Lower lobe of right lung (tissue), 2 donors: Measurements from ENCODE around the gene PRODH. TPM values are rescaled to one million over a fixed set of nuclear protein-coding genes. Genes with fewer than 3 reads are reported as not detected.

Source experiments
- ATAC-seq, 2 donors: fragments of 200-7000 bp; cut with Tn5 transposase; one replicate each; pipeline ENCODE4 v1.9.1; 2020 to 2022; ENCODE audit warnings: mild to moderate bottlenecking in 2 of 2, moderate library complexity in 2 of 2
- DNase-seq: peaks from one replicate; pipeline ENCODE4 v3.0.0-alpha.2; 2020
- H3K27ac ChIP-seq: fragments of 200-600 bp; one replicate; pipeline ENCODE4 v1.8.0; 2022
- H3K27me3 ChIP-seq: fragments of 200-600 bp; one replicate; pipeline ENCODE4 v1.8.0; 2022; ENCODE audit warnings: low read depth
- H3K36me3 ChIP-seq: fragments of 200-600 bp; one replicate; pipeline ENCODE4 v1.8.0; 2022; ENCODE audit warnings: mild to moderate bottlenecking
- H3K4me1 ChIP-seq: fragments of 200-600 bp; one replicate; pipeline ENCODE4 v1.8.0; 2022
- H3K4me3 ChIP-seq: fragments of 200-600 bp; one replicate; pipeline ENCODE4 v1.8.0; 2022; ENCODE audit warnings: mild to moderate bottlenecking
- H3K9me3 ChIP-seq: fragments of 200-600 bp; one replicate; pipeline ENCODE4 v1.8.0; 2022
- intact Hi-C: fragments of 100-400 bp; cut with DNase I; formaldehyde crosslinking; loops from one replicate; pipeline ENCODE4 v1.11.0; 2022
- total RNA-seq: library from RNA; stranded (reverse); fragmentation: NEBNext Ultra II Directional; extraction: Animal tissue kit (Norgen Biotek cat#: 25700); gene quantifications from one replicate; pipeline ENCODE4 v1.2.1, GENCODE V29; 2021
- TF ChIP-seq, protein P1 (sequence below): fragments of 200-600 bp; IDR thresholded peaks from one replicate; pipeline ENCODE4 v1.8.0; 2022; ENCODE audit warnings: antibody characterized with exemption, mild to moderate bottlenecking
- donor health status: DM: no; HTN: yes; CAD: no; lungs with severe emphysema.

The PRODH gene
- total RNA-seq, 1 donor from 2014 or later, result 33.9 TPM

DNA sequence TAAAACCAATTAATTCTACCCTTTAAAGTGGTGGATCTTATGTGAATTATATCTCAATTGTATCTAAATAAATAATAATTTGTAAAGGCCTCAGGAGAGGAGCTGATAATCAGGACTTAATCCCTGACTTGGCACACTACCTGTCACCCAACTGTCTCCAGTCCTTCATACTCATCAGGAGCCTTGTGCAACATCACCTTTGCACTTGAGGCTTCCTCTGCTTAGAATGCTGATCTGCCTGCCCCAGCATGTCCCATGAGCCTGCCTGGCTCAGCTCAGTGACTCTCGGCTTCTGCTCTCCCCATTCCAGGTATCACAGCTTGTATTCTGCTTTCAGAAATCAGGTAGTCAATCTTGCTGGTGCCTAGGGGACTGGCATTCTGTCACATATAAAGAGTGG, 43.9 kb upstream of the PRODH start:
- DNase-seq (no peak), ATAC-seq (no peak)
- TF ChIP-seq, protein P1, sequence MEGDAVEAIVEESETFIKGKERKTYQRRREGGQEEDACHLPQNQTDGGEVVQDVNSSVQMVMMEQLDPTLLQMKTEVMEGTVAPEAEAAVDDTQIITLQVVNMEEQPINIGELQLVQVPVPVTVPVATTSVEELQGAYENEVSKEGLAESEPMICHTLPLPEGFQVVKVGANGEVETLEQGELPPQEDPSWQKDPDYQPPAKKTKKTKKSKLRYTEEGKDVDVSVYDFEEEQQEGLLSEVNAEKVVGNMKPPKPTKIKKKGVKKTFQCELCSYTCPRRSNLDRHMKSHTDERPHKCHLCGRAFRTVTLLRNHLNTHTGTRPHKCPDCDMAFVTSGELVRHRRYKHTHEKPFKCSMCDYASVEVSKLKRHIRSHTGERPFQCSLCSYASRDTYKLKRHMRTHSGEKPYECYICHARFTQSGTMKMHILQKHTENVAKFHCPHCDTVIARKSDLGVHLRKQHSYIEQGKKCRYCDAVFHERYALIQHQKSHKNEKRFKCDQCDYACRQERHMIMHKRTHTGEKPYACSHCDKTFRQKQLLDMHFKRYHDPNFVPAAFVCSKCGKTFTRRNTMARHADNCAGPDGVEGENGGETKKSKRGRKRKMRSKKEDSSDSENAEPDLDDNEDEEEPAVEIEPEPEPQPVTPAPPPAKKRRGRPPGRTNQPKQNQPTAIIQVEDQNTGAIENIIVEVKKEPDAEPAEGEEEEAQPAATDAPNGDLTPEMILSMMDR, result no peak
- Histone ChIP-seq H3K4me1 (no peaks in the 10 kb centered on the region), H3K4me3 (no peak overlapping the region), H3K36me3 (no peaks in the 10 kb centered on the region), H3K27ac (no peak overlapping the region), H3K9me3 (peaks cover 6% of the 10 kb centered on the region), H3K27me3 (no peaks in the 10 kb centered on the region)
- intact Hi-C loops, result no loop called here

DNA sequence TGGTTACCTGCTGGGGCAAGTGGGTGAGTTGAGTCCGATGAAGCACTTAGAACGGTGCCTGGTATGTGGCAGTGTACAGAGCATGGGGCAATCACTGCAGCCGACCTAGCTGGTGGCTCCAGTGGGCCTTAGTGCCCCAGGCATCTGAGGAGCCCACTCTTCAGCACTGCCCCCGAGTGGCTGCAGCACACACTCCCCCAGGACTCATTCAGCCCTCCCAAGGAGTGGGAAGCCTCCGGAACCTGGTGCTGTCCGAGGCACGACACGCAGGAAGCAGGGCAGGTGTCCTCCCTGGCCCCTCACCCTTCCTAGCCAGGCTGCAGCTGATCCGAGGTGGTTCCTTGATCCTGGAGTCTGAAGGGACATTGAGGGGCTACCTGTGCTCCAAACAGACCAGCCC, 42.4 kb upstream of the PRODH start:
- DNase-seq (peak; percentile 15), ATAC-seq (no peak)
- Histone ChIP-seq H3K9me3 (peaks cover 6% of the 10 kb centered on the region), H3K27ac (no peak overlapping the region), H3K4me1 (no peaks in the 10 kb centered on the region), H3K4me3 (no peak overlapping the region), H3K27me3 (no peaks in the 10 kb centered on the region), H3K36me3 (no peaks in the 10 kb centered on the region)
- TF ChIP-seq, protein P1, result no peak
- intact Hi-C loops, result no loop called here

DNA sequence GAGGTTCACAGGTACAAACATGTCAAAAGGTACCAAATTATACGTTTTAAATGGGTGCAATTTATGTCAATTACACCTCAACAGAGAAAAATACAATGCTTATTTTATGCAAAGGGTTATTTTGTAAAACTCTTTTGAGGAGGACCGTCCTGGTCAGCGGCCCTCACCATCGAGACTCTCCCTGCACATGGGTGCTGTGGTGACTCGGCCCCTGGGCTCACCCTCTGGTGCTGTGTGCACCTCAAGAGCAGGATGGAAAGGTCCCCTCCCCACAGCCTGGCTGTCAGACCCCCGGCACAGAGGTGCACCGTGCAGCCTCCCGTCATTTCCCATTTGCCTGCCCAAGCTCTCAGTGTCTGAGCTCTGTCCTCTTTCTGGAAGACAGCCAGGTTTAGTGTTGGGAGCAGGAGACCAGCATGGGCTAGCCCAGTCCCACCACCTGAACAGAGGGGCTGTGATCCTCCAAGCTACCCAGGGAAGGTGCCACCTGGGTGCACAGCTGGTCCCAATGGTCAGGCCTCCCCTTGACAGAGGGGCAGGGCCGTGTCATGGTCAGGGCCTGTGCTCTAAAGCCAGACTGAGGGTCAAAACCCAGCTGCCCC, 41.8 kb upstream of the PRODH start:
- ATAC-seq (peak in 1 of 2 donors; percentile 21), DNase-seq (peak; percentile 16)
- H3K9me3 ChIP-seq, result peaks cover 6% of the 10 kb centered on the region
- H3K27ac ChIP-seq, result no peak overlapping the region
- intact Hi-C loops, result no loop called here
- H3K4me3 ChIP-seq, result no peak overlapping the region
- TF ChIP-seq, protein P1, result no peak
- no peaks in the 10 kb centered on the region for H3K27me3 ChIP-seq
- no peaks in the 10 kb centered on the region for H3K36me3 ChIP-seq
- H3K4me1 ChIP-seq, result no peaks in the 10 kb centered on the region

DNA sequence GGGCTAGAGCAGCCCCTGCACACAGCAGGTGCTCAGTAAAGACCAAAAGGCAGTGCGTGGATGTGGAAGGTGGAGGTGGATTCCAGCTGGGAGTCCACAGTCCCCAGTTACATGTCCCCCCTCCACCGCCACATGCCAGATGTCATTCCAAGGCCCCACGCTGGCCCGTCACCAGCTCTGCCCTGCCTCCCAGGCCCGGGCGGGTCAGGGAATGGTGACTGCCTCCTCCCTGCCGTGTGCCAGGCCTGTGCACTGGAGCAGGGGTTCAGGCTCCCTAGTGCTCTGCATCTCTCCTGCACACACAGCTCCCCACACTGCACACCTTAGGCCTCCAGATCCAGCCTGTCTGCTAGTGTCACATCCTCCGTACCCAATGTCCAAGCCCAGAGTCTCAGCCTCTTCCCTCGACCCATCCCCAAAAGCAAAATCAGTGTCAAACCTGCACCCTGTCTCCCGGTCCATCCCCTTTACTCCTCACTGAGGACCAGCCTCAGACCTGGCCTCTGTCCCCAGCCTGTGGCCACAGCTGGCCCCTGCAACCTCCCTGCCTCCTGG, 40.2 kb upstream of the PRODH start:
- no peak overlapping the region for H3K27ac ChIP-seq
- ATAC-seq (no peak), DNase-seq (peak; percentile 19)
- TF ChIP-seq, protein P1, result no peak
- H3K27me3 ChIP-seq, result peaks cover 8% of the 10 kb centered on the region
- intact Hi-C loops, result no loop called here
- H3K9me3 ChIP-seq, result peaks cover 6% of the 10 kb centered on the region
- no peak overlapping the region for H3K4me3 ChIP-seq
- no peaks in the 10 kb centered on the region for H3K36me3 ChIP-seq
- no peaks in the 10 kb centered on the region for H3K4me1 ChIP-seq

DNA sequence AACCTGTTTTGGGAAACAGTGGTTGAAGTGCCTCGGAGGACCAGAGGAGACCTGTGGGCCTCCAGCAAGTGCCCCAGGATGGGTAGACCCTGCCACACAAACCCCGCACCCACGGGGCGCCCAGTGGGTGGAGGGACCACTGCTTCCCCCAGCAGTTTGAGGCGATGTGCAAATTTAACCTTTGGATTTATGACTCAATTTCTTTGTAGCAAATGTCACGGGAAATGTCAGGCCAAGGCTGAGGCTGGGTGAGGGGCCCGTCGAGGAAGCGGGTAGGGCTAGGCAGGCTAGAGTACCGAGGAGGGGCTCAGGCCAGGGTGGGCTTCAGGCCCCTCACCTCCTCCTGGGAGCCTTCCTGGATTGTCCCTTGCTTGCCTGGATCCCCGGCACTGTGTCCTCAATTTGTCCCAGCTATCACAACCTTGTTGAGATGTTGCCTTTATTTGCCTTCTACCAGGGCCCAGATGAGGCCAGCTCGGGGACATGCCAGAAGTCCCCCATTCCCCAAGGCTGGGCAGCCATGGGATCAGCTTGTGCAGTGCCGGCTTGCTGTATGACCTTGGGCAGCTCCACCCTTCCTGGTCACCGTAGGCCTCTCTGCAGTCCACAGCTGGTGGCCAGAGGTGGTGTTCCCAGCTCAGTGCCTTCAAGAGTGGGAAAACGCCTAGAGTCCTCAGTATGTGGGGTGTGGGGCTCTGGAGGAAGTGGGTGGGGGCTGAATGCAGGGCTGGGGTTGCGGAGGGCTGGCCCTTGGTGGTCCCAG, 39.5 kb upstream of the PRODH start:
- intact Hi-C loops, result no loop called here
- Histone ChIP-seq H3K4me3 (no peak overlapping the region), H3K27me3 (peaks cover 14% of the 10 kb centered on the region), H3K4me1 (peaks cover 6% of the 10 kb centered on the region), H3K27ac (no peak overlapping the region), H3K36me3 (no peaks in the 10 kb centered on the region), H3K9me3 (peaks cover 2% of the 10 kb centered on the region)
- TF ChIP-seq, protein P1, result no peak
- DNase-seq, result peak; percentile 30
- no peak for ATAC-seq
